Astrocyte (in vitro differentiated cells and primary cell): ENCODE measurements around the gene GDPD4.

Source experiments
- CTCF ChIP-seq: IDR thresholded peaks from 2 replicates; pipeline ENCODE4 v1.5.1; 2011; ENCODE audit warnings: low read depth, mild to moderate bottlenecking, inconsistent platforms, low read length, moderate library complexity; ENCODE audit not compliant: insufficient read depth
- EZH2 ChIP-seq: IDR thresholded peaks from 2 replicates; pipeline ENCODE4 v1.6.1; 2012; ENCODE audit warnings: mild to moderate bottlenecking, low read length, inconsistent platforms; ENCODE audit not compliant: insufficient read depth

DNA sequence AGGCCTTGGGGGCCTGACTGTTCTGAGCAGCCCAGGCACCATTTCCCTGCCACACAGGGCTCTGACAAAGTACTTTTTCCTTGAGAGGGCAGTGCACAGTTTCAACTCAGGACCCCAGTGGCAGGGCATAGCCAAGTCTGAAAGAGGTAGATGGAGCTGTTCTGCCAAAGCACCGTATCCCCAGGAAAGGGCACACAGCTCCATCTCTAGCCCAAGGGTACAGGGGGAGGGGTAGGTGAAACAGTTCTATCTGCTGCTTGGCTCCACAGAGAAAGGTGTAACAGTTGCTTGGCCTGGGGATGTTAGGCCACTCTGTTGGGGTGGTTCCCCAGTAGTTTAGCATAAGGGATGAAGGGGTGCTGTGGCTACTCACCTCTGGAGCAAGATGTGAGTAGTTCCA is 47.8 kb downstream of the GDPD4 start:
- no peak for TF ChIP-seq CTCF
- no peak for TF ChIP-seq EZH2
